Putamen (tissue), 1 donor: ENCODE measurements around the gene DSCAM.
"Not testable (repeated sequence)": the region's sequence is repeated elsewhere in the genome, so short reads cannot be mapped to it uniquely, and the experiment has no call there.

Experiments
- DNase-seq: peaks from one replicate; pipeline ENCODE4 v3.0.0-alpha.2; 2016; ENCODE audit warnings: low spot score

DSCAM gene, protein sequence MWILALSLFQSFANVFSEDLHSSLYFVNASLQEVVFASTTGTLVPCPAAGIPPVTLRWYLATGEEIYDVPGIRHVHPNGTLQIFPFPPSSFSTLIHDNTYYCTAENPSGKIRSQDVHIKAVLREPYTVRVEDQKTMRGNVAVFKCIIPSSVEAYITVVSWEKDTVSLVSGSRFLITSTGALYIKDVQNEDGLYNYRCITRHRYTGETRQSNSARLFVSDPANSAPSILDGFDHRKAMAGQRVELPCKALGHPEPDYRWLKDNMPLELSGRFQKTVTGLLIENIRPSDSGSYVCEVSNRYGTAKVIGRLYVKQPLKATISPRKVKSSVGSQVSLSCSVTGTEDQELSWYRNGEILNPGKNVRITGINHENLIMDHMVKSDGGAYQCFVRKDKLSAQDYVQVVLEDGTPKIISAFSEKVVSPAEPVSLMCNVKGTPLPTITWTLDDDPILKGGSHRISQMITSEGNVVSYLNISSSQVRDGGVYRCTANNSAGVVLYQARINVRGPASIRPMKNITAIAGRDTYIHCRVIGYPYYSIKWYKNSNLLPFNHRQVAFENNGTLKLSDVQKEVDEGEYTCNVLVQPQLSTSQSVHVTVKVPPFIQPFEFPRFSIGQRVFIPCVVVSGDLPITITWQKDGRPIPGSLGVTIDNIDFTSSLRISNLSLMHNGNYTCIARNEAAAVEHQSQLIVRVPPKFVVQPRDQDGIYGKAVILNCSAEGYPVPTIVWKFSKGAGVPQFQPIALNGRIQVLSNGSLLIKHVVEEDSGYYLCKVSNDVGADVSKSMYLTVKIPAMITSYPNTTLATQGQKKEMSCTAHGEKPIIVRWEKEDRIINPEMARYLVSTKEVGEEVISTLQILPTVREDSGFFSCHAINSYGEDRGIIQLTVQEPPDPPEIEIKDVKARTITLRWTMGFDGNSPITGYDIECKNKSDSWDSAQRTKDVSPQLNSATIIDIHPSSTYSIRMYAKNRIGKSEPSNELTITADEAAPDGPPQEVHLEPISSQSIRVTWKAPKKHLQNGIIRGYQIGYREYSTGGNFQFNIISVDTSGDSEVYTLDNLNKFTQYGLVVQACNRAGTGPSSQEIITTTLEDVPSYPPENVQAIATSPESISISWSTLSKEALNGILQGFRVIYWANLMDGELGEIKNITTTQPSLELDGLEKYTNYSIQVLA (N-terminal part only)

DNA sequence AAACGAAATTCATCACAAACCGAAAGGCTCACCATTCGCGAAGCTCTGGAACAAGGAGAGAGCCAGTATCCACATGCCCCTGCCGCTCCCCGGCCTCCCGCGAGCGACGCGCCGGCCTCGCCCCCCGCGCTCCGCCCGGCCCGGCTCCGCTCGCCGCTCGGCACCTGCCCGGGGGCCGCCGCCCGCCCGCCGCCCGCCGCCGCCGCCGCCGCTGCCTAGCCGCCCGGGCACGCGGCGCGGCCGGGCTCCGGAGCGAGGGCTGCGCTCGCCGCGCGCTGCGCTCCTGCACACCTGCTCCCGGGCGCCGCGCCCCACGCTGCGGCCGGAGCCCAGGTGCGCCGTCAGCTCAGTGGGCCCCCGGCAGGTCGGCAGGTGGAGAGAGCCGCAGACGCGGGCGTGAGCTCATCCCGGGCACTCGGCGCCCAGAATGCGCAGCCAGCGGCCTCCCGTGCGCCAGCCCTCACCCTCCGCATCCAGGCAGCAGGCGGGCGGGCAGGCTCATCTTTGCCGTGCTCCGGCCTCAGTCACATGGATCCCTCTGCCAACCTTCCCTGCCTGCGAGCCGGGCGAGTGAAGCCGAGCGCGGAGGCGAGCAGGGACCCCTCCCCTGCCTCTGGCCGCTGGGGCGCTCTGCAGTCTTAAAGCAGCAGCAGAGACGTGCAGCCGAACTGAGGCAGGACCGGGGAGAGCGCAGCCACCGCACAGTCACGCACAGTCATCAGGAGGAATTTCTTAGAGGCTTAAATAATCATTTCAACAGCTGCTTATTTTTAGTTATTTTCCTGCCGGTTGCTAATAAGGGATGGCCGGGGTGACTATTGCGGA is at the start of gene DSCAM:
Gene DSCAM (minus strand): TSS at position 572 of the 825 bp plus-strand sequence. CDS start 497 bp downstream, at position 75.
- no peak for DNase-seq

DNA sequence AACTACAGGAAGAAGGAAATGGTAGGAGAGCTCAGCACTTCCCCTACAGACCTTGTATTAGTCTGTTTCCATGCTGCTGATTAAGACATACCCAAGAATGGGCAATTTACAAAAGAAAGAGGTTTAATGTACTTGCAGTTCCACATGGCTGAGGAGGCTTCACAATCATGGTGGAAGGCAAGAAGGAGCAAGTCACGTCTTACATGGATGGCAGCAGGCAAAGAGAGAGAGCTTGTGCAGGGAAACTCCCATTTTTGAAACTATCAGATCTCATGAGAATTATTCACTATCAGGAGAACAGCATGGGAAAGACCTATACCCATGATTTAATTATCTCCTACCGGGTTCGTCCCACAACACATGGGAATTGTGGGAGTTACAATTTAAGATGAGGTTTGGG is 48.7 kb upstream of the DSCAM start:
- DNase-seq: not testable (repeated sequence)

DNA sequence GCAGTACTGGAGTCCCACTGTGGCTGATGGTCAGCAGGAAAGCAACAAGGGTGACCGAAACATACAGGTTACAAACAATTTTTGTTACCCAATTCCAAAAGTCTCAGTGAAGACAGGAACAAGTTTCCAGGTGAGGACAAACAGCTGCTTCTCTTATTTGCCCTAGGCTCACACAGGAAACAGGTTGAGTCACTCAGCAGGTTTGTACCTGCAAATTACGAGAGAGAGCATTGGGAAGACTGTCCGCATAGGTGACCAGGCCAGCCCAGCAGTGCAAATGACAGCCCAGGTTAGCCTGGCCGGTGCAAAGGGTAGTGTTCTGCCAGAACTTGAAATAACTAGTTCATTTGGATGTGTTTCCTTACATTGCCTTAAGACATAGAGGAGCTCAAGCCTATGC is 40.0 kb upstream of the DSCAM start:
- DNase-seq: no peak

DNA sequence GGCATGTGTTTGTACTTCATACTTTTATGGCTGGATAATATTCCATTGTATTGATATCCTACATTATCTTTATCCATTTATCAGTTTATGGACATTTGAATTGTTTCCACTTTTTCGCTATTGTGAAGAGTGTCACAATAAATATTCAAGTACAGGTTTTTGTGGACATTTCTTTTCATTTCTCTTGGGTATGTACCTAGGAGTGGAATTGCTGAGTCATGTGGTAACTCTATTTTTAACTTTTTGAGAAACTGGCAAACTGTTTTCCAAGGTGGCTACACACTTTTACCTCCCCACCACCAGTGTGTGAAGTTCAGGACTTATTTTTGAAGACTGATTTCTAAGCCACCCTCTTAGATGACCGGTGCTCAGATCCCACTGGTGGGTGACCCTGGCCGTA is 39.0 kb upstream of the DSCAM start:
- DNase-seq: no peak

DNA sequence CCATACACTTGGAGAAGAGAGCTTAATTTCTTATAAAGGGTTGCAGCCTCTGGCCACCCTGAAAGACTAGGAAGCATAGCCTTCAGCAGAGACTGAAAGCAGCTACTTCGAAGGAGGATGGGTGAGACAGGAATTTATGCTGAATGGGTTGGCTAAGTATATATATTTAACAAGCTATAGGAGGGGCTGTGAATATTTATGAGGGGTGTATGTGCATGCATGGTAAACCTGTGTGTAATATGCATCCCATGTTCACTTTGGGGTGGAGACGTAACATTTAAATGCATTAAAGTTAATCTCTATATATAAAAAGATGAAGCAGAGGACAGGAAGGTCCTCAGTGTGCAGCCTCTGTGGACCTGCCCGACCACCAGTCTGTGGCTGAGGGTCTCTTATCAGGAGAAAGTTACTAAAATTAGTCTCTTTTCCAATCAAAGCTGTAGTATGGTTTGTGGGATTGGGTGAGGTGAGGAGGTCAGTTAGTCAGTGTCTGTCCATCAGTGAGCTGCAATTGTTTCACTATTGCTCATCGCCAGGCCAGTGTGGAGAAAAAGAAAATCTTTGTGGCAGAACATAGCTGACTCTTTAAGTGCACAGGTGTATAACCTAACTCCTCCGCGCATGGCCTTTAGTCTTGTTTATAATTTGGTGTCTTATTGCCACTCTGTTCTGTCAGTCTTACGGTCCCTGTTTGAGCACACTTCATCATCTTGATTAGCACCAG is 35.4 kb upstream of the DSCAM start:
- no peak for DNase-seq

DNA sequence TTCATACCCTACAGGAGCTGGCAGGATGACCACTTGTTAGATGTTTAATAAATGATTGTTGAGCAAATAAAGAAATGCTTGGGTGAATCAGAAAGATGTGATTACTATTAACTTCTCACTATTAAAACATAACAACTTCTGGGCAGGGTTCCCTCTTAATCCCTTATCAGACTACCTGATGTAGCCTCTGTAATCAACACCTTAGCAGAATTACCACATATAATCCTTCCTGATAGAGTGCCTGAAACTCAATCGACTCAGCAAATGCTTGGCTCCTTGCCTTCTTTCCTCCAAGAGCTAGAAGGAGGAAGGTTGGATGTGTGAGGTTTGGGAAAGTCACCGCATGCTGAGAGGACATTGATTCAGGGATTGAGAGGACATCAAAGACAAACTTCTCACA is 34.8 kb upstream of the DSCAM start:
- no peak for DNase-seq

DNA sequence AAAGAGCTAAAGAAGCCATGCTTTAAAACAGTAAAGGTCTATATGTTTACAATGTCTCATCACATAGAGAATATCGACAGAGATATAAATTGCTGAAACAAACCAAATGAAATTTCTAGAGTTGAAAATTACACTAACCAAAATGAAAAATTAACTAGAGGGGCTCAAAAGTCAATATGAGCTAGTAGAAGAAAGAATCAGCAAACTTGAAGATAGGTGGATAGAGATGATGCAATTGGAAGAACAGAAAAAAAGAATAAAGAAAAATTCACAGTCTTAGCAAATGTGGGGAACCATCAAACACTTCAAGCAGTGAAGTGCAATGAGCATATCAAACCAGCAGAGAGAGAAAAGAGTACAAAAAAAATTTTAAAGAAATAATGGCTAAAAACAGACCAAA is 24.1 kb upstream of the DSCAM start:
- no peak for DNase-seq

DNA sequence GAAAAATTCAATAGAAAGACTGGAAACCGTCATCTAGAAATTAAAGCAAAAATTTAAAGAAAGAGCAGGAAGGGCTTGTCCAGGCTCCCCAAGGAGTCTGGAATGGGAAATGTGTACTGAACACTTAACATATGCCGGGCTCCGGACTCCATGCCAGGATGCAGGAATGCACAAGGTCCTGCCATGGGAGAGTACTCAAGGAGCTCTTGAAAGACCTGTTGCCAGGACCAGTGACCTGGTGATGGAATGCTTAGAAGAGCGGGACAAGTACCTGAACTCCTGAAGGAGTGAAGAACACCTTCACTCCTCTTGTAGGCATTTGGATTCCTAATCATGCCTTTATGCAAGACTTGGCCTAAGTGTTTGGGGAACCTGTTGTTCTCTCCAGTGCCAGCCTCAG is 16.9 kb upstream of the DSCAM start:
- DNase-seq: no peak

DNA sequence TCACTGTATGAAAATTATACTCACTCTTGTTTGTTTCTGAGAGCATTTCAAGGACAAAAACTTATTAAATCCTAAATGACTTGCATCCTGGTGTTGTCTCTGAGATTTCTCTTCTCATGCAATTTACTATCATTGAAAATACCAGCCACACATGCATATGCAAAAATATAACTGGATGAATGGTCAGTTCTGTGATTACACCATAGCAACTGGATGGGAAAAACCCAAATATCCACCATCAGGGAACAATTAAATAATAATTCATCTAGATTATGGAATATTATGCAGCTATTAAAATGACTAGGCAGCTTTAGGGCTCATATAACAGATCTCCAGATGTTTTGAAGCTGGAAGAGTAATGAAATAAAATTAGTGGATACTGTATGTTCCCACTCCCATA is 11.6 kb upstream of the DSCAM start:
- no peak for DNase-seq

DNA sequence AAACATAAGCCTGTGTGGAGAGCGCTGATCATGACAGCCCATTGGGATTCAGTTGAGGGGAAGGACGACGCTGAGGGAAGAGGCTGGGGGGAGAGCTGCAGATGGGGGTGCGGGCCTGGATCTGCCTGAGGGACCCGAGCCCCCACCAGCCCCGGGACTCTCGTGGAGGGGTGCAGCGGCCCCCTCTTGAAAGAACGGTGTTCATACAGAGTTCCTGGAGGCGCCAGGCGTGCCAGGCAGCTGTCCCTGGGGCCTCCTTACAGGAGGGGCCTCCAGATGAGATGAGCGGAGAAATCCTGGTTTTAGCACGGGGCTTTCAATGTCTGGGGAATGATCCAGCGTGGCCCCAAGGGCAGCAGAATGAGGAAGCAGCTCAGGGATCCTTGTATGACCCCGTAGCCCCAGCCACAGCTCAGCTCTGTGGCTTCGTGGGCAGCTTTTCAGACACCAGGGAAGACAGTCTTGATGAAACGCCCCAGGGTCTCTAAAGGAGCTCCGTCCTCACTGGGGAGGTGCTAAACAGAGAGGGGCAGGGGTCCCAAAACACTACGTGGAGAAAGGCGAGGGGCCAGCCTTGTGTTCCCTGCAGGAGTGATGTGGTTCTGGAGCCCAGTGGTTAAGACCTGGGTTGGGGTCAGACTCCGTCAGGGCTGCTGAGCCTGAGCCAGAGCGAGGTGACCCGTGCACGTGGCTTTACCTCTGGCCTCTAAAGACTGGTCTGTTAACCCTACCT is 7.2 kb upstream of the DSCAM start:
- DNase-seq: no peak

DNA sequence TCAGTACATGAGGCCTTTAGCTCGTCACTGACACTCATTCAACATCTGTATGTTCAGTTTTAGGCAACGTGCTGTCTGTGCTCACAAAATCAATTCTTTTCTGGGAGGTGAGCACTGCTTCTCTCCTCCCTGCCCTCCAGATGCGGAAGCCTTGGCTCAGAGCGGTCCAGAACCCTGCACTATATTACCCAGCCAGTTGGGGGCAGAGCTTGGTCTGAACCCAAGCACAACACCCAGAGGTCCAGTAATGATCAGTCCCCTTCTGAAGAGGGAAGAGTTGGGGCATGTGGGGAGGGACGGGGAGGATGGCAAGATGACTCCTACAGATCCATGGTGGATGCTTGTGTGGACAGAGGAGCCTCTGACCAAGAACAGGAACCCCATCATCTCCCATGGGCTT is 5.6 kb upstream of the DSCAM start:
- no peak for DNase-seq

DNA sequence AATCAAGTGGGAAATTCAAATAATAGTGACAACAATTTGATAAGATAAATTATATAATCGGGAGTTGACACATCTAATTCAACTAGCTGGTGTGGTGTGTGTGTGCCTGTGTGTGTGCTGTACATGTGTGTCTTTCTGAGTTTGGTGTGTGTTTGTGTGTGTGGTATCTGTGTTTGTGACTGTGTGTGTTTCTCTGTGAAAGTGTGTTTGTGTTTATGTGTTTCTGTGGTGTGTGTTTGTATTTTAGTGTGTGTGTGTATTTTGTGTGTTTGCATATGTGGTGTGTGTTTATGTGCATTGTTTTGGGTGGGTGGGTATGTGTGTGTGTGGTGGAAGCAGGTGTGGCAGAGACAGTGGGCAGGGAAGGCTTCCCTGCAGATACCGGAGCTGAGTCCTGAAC is 4.8 kb upstream of the DSCAM start:
- DNase-seq: no peak

DNA sequence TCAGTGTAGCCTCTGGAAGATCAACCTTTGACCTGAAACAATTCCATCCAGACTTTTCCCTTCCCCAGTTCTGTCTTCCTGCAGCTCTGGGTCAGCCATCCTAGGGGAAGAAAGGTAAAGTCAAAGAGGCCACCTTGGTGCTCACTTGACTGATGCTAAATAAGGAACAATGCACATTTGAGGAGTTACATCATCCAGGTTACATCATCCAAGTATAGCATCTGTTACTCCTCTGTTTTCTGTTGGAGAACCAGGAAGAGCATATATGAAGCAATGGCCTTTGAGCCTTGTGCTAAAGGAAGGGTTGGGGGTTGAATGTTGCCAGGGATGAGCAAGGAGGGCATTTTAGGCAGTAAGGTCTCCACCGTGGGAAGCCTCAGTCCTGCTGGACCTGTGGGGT is 3.1 kb upstream of the DSCAM start:
- DNase-seq: no peak

DNA sequence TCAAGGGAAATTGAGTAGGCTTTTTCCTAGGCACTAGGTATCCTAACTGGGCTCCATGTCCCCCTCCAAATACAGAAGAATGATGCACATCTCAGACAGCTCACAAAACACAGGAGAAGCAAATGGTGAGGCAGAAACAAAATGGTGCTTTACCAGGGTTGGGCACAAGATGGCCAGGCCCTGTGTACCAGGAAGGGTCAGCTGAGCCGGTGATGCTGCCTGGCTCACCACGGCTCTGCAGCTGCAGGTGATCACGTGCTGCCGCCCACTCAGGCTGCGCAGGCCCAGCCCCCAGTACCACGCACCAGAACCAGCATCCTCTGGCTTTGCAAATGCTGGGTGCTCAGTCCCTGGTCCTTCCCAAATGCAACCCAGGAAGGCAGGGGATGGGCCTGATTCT is 993 bp upstream of the DSCAM start:
- DNase-seq: no peak

DNA sequence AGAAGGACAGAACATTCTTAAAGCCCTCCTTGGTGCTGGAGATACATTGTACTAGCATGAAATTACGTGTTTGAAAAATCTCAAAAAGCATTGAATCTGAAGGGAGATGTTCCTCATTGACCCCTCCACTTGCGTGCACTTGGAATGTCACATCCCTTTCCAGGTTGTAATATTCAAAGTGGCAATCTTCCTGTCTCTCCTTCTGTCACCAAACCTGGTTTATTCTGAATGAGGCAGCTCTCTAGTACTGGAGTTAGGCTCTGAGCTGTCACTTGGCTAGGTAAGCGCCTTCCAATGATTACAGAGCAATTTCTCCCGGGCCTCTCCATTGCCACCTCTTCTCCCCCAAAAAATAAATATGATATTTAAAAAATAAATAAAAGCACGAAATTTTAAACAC is 855 bp downstream of the DSCAM start:
- DNase-seq: no peak

DNA sequence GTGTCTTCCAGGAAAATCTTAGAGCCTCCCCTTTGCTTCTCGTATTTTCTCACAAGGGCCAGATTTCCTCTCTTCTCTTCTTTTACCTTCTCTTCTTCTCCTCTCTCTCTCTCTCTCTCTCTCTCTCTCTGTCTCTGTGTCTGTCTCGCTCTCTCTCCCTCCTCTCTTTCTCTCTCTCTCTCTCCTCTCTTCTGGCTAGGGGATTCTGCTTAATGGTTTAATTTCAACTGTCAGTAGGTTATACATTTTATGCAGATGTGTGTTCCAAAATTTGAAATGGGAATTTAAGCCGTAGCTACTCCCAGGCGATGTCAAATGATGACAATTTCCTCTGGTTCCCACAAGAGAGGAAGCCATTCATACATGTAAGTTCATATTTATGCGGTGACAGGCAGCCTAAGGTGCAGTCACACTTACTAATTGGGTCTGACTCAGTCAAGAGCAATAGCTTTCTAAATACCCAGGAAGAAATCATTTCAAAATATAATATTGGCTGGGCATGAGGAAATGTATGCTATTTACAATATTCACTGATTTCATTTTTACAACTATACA is 1.4 kb downstream of the DSCAM start:
- no peak for DNase-seq

DNA sequence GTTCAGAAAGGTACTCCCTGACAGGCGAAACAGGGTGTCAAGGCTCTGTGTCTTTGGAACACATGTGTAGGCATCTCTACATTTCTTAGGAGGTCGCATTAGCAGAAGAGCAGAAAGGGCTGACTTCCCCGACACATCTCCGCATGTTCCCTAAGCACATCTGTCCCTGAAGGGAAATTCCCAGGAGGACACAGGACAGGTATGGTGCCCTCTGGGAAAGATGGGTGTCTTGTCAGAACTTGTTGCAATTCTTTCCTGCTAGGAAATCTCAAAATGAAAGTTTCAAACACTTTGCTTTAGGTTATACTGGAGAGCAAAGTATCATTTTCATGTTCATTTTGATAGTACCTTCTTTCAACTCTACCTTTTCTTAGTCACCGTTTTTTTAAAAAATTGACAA is 2.0 kb downstream of the DSCAM start:
- DNase-seq: no peak

DNA sequence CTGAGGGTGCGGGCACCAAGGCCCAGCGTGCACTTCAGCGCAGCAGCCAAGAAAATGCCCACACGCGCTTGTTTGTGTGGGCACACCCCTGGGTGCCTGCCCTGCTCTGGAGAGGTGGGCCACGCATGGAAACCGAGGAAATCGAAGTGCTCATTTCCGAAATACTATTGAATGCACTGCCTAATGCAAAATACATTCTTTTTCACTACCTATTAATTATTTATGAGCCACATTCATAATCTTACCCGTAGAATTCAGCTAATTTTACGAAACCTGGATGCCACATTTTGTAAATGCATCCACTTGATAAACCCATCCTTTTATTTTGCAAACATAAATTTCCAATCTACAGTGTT is 4.8 kb downstream of the DSCAM start:
- DNase-seq: no peak

DNA sequence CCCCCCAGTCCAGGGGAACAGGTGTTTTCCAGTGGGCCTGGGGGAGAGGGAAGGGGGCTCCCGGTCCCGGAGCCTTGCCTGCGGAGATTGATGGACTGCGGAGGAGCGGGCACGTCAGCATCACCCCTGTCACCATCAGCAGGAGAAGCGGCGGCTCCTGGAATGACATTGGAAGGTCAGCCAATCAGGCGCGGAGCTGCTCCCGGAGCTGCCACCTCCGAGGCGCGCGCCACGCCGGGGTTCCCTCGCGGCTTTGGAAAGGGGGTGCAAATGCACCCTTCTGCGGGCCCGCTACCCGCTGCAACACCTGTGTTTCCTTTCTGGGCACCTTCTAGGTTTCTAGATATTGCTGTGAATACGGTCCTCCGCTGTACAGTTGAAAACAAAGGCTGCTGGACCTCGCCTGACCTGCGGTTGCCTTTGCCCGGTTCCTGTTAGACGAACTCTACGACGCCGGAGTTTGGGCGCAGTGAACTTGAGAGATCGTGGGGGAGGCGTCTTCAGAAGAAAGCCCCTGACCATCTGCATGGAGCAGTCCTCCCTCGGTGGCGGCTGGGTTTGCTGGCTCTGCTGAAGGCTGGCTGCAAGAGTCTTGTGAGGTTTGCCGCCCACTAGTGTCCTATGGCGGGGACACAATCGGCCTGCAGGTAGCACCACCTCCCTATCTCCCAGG is 5.3 kb downstream of the DSCAM start:
- no peak for DNase-seq
